ENCODE measurements around the gene NR2C2. TPM values are rescaled to one million over a fixed set of nuclear protein-coding genes. Genes with fewer than 3 reads are reported as not detected.

NR2C2 gene
- polyA plus RNA-seq, 1 donor (not counting 4 experiments of a cell fraction or from before 2014, with no cell fraction given) = 9.4 TPM

GRCh38 chr3:15015456-15015855 is 68.1 kb downstream of the NR2C2 start:
- peaks cover 5 to 27% of the 10 kb centered on the region in 2 experiments for H3K36me3 ChIP-seq (ENCODE audit: control insufficient read depth in 2 of 2, extremely low read depth in 1 of 2, insufficient read depth in 2 of 2, low read length in 2 of 2)
- DNase-seq (ENCODE audit: low read depth, low spot score) (no peak), FAIRE-seq (no peak)

GRCh38 chr3:15017191-15017590 is 69.8 kb downstream of the NR2C2 start:
- DNase-seq (ENCODE audit: low read depth, low spot score) (no peak), FAIRE-seq (no peak)
- Histone ChIP-seq H3K27ac (ENCODE audit: control insufficient read depth, insufficient read depth, low read length) (no peak overlapping the region), H4K20me1 (ENCODE audit: control insufficient read depth, extremely low read depth, insufficient read depth, low read length) (peaks cover 2% of the 10 kb centered on the region), H3K4me3 (ENCODE audit: control insufficient read depth in 2 of 3, extremely low read depth in 1 of 3, insufficient read depth in 2 of 3, low read depth in 1 of 3, low read length in 3 of 3) (no peak overlapping the region), H2AFZ (ENCODE audit: control insufficient read depth, low read length) (no peak overlapping the region), H3K27me3 (ENCODE audit: control insufficient read depth, extremely low read depth, insufficient read depth, low read length) (no peaks in the 10 kb centered on the region), H3K4me2 (ENCODE audit: control insufficient read depth, extremely low read depth, insufficient read depth, low read depth, low read length) (no peak overlapping the region), H3K4me1 (ENCODE audit: control insufficient read depth, extremely low read depth, insufficient read depth, low read length) (peaks cover 12% of the 10 kb centered on the region), H3K9ac (ENCODE audit: control insufficient read depth, extremely low read depth, insufficient read depth, low read length) (no peak overlapping the region), H3K9me1 (ENCODE audit: control insufficient read depth, extremely low read depth, insufficient read depth, low read length) (no peaks in the 10 kb centered on the region), H3K9me3 (ENCODE audit: control insufficient read depth, low read depth, low read length) (no peaks in the 10 kb centered on the region), H3K36me3 (ENCODE audit: control insufficient read depth in 2 of 2, extremely low read depth in 1 of 2, insufficient read depth in 2 of 2, low read length in 2 of 2) (peaks cover 7 to 36% of the 10 kb centered on the region in 2 experiments), H3K79me2 (ENCODE audit: control insufficient read depth, insufficient read depth, low read length) (no peaks in the 10 kb centered on the region)
- dilution Hi-C loops (cut with MboI; ENCODE audit: extremely low pct_ligation_motif_present, low sequenced_read_pairs) = no loop called here
- TF ChIP-seq EZH2 (IDR thresholded peaks at IDR 0.05; ENCODE audit: low read length) (no peak), CTCF (optimal IDR thresholded peaks at IDR 0.05 in 1 of 3, IDR thresholded peaks at IDR 0.05 in 1 of 3, conservative IDR thresholded peaks at IDR 0.05 in 1 of 3; ENCODE audit: extremely low read depth in 1 of 3, insufficient read depth in 2 of 3, low read length in 3 of 3) (no peak)

More at GRCh38 chr3:15015456-15015855, 68.1 kb downstream of the NR2C2 start:
- no peaks in the 10 kb centered on the region for H3K9me3 ChIP-seq (ENCODE audit: control insufficient read depth, low read depth, low read length)
- peaks cover 5% of the 10 kb centered on the region for H4K20me1 ChIP-seq (ENCODE audit: control insufficient read depth, extremely low read depth, insufficient read depth, low read length)
- H3K27ac ChIP-seq (ENCODE audit: control insufficient read depth, insufficient read depth, low read length) = no peak overlapping the region
- dilution Hi-C loops (cut with MboI; ENCODE audit: extremely low pct_ligation_motif_present, low sequenced_read_pairs) = no loop called here
- H2AFZ ChIP-seq (ENCODE audit: control insufficient read depth, low read length) = no peak overlapping the region
- H3K9ac ChIP-seq (ENCODE audit: control insufficient read depth, extremely low read depth, insufficient read depth, low read length) = no peak overlapping the region
- H3K4me3 ChIP-seq (ENCODE audit: control insufficient read depth in 2 of 3, extremely low read depth in 1 of 3, insufficient read depth in 2 of 3, low read depth in 1 of 3, low read length in 3 of 3) = no peak overlapping the region
- peaks cover 29% of the 10 kb centered on the region for H3K4me1 ChIP-seq (ENCODE audit: control insufficient read depth, extremely low read depth, insufficient read depth, low read length)
- no peaks in the 10 kb centered on the region for H3K79me2 ChIP-seq (ENCODE audit: control insufficient read depth, insufficient read depth, low read length)
- no peaks in the 10 kb centered on the region for H3K9me1 ChIP-seq (ENCODE audit: control insufficient read depth, extremely low read depth, insufficient read depth, low read length)
- no peaks in the 10 kb centered on the region for H3K27me3 ChIP-seq (ENCODE audit: control insufficient read depth, extremely low read depth, insufficient read depth, low read length)
- TF ChIP-seq CTCF (optimal IDR thresholded peaks at IDR 0.05 in 1 of 3, IDR thresholded peaks at IDR 0.05 in 1 of 3, conservative IDR thresholded peaks at IDR 0.05 in 1 of 3; ENCODE audit: extremely low read depth in 1 of 3, insufficient read depth in 2 of 3, low read length in 3 of 3) (no peak), EZH2 (IDR thresholded peaks at IDR 0.05; ENCODE audit: low read length) (no peak)
- H3K4me2 ChIP-seq (ENCODE audit: control insufficient read depth, extremely low read depth, insufficient read depth, low read depth, low read length) = no peak overlapping the region

Data from keratinocyte (primary cell).